ENCODE data around the gene UMPS. TPM values are rescaled to one million over a fixed set of nuclear protein-coding genes. Genes with fewer than 3 reads are reported as not detected.

UMPS gene
- total and polyA plus RNA-seq, 2 donors (not counting 1 experiment from before 2014, with no cell fraction given): 6.6 to 21.4 TPM

DNA sequence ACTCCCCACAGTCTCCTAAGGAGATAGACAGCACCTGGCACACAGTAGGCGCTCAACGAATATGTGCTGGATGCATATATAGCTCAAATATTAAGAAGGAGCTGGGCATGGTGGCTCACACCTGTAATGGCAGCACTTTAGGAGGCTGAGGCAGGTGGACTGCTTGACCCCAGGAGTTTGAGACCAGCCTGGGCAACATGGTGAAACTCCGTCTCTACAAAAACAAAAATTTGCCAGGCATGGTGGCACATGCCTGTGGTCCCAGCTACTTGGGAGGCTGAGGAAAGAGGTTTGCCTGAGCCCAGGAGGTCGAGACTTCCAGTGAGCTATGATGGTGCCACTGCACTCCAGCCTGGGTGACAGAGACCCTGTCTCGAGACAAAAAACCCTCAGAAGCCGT, 37.4 kb downstream of the UMPS start:
- POLR2A ChIA-PET: no interaction called here
- Mint-ChIP-seq H3K27ac (no peak overlapping the region), H3K4me3 (no peak overlapping the region), H3K4me1 (no peaks in the 10 kb centered on the region), H3K27me3 (peaks cover 29% of the 10 kb centered on the region), H3K9me3 (ENCODE audit: insufficient read depth) (no peaks in the 10 kb centered on the region)
- no peak for TF ChIP-seq EZH2 (IDR thresholded peaks at IDR 0.05; ENCODE audit: borderline replicate concordance, insufficient read depth, low read depth, low read length, poor library complexity, severe bottlenecking)
- TF ChIP-seq, protein P1, sequence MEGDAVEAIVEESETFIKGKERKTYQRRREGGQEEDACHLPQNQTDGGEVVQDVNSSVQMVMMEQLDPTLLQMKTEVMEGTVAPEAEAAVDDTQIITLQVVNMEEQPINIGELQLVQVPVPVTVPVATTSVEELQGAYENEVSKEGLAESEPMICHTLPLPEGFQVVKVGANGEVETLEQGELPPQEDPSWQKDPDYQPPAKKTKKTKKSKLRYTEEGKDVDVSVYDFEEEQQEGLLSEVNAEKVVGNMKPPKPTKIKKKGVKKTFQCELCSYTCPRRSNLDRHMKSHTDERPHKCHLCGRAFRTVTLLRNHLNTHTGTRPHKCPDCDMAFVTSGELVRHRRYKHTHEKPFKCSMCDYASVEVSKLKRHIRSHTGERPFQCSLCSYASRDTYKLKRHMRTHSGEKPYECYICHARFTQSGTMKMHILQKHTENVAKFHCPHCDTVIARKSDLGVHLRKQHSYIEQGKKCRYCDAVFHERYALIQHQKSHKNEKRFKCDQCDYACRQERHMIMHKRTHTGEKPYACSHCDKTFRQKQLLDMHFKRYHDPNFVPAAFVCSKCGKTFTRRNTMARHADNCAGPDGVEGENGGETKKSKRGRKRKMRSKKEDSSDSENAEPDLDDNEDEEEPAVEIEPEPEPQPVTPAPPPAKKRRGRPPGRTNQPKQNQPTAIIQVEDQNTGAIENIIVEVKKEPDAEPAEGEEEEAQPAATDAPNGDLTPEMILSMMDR (IDR thresholded peaks at IDR 0.05): no peak
- Histone ChIP-seq H3K9me3 (ENCODE audit: control extremely low read depth in 1 of 3, control insufficient read depth in 2 of 3, insufficient read depth in 1 of 3, low read length in 2 of 3) (no peaks in the 10 kb centered on the region), H3K79me2 (ENCODE audit: control insufficient read depth, insufficient read depth, low read length) (no peaks in the 10 kb centered on the region), H3K4me2 (replicated peaks; ENCODE audit: low read depth, low read length, poor library complexity, severe bottlenecking) (no peak overlapping the region), H3K27ac (ENCODE audit: low read length in 2 of 2) (no peak overlapping the region), H3K9ac (ENCODE audit: low read length) (no peak overlapping the region), H2AFZ (ENCODE audit: insufficient read depth, low read depth, low read length, poor library complexity, severe bottlenecking) (no peak overlapping the region), H3K27me3 (replicated peaks in 1 of 4; ENCODE audit: control extremely low read depth in 1 of 4, control insufficient read depth in 3 of 4, insufficient read depth in 4 of 4, low read length in 3 of 4) (peaks cover 0 to 9% (median 4%) of the 10 kb centered on the region in 4 experiments), H3K4me3 (ENCODE audit: control extremely low read depth in 1 of 5, extremely low read depth in 1 of 5, insufficient read depth in 1 of 5, low read depth in 2 of 5, low read length in 4 of 5) (no peak overlapping the region), H4K20me1 (ENCODE audit: control insufficient read depth, insufficient read depth, low read length, poor library complexity, severe bottlenecking) (no peaks in the 10 kb centered on the region), H3K4me1 (ENCODE audit: control insufficient read depth in 2 of 2, insufficient read depth in 2 of 2, low read length in 2 of 2) (no peaks in the 10 kb centered on the region), H3K36me3 (replicated peaks in 1 of 2; ENCODE audit: control extremely low read depth in 1 of 2, control insufficient read depth in 1 of 2, extremely low read depth in 1 of 2, insufficient read depth in 2 of 2, low read length in 1 of 2) (no peaks in the 10 kb centered on the region)
- no peak for DNase-seq
- 93% methylated on average over 4 of the region's 6 CpGs for WGBS (ENCODE audit: insufficient coverage)
- no peak for ATAC-seq (ENCODE audit: low read depth)
- intact Hi-C loops (cut with micrococcal nuclease): no loop called here
- CTCF ChIA-PET: interaction anchor here (1.2 kb wide), 1 partner anchor 134 kb away, joined by 3 read pairs; no protein-coding TSS in a partner anchor

DNA sequence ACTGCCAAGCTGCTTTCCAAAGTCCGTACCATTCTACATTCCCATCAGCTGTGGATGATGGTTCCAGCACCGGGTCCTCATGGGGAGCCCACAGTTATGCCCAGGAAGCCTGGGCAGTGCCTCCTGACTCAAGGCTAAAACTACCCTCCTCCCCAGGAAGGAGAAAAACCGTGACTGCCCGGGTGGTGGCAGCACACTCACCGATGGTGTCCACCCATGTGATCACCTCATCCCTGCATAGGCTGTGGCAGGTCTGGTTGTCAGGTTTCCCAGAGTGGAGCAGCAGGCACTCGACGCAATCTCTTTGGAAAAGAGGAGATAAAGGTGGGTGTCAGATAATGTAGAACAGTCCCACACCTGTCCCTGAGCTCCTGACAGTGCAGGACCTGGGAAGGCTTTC, 38.6 kb downstream of the UMPS start:
- Histone ChIP-seq H3K27ac (ENCODE audit: low read length in 2 of 2) (no peak overlapping the region), H3K4me1 (ENCODE audit: control insufficient read depth in 2 of 2, insufficient read depth in 2 of 2, low read length in 2 of 2) (no peaks in the 10 kb centered on the region), H3K9me3 (ENCODE audit: control extremely low read depth in 1 of 3, control insufficient read depth in 2 of 3, insufficient read depth in 1 of 3, low read length in 2 of 3) (no peaks in the 10 kb centered on the region), H2AFZ (ENCODE audit: insufficient read depth, low read depth, low read length, poor library complexity, severe bottlenecking) (no peak overlapping the region), H3K4me2 (replicated peaks; ENCODE audit: low read depth, low read length, poor library complexity, severe bottlenecking) (no peak overlapping the region), H3K4me3 (ENCODE audit: control extremely low read depth in 1 of 5, extremely low read depth in 1 of 5, insufficient read depth in 1 of 5, low read depth in 2 of 5, low read length in 4 of 5) (no peak overlapping the region), H3K9ac (ENCODE audit: low read length) (no peak overlapping the region), H3K27me3 (replicated peaks in 1 of 4; ENCODE audit: control extremely low read depth in 1 of 4, control insufficient read depth in 3 of 4, insufficient read depth in 4 of 4, low read length in 3 of 4) (peaks cover 0 to 9% (median 4%) of the 10 kb centered on the region in 4 experiments), H4K20me1 (ENCODE audit: control insufficient read depth, insufficient read depth, low read length, poor library complexity, severe bottlenecking) (no peaks in the 10 kb centered on the region), H3K36me3 (replicated peaks in 1 of 2; ENCODE audit: control extremely low read depth in 1 of 2, control insufficient read depth in 1 of 2, extremely low read depth in 1 of 2, insufficient read depth in 2 of 2, low read length in 1 of 2) (no peaks in the 10 kb centered on the region), H3K79me2 (ENCODE audit: control insufficient read depth, insufficient read depth, low read length) (no peaks in the 10 kb centered on the region)
- WGBS (ENCODE audit: insufficient coverage): 64% methylated on average over 5 of the region's 7 CpGs
- no peaks in the 10 kb centered on the region for H3K4me1 Mint-ChIP-seq
- peaks cover 34% of the 10 kb centered on the region for H3K27me3 Mint-ChIP-seq
- intact Hi-C loops (cut with micrococcal nuclease): no loop called here
- ChIA-PET POLR2A (no interaction called here), CTCF (interaction anchor here (1.1 kb wide), 1 partner anchor 8 kb away, joined by 5 read pairs; no protein-coding TSS in a partner anchor)
- ATAC-seq (ENCODE audit: low read depth): no peak
- H3K27ac Mint-ChIP-seq: no peak overlapping the region
- TF ChIP-seq, protein P1 (IDR thresholded peaks at IDR 0.05): no peak
- TF ChIP-seq EZH2 (IDR thresholded peaks at IDR 0.05; ENCODE audit: borderline replicate concordance, insufficient read depth, low read depth, low read length, poor library complexity, severe bottlenecking): no peak
- no peaks in the 10 kb centered on the region for H3K9me3 Mint-ChIP-seq (ENCODE audit: insufficient read depth)
- no peak for DNase-seq
- H3K4me3 Mint-ChIP-seq: no peak overlapping the region
